GM19397 (cell line): ENCODE results near the gene SEC61A1.
A peak's percentile ranks its signal among the peaks of the same experiment; 100 is the strongest.

Experiments used
- ATAC-seq: cut with Tn5 transposase; IDR thresholded peaks from one replicate; pipeline ENCODE4 v1.9.1; 2021; ENCODE audit warnings: mild to moderate bottlenecking, moderate library complexity; ENCODE audit not compliant: unreplicated experiment

Gene SEC61A1

DNA sequence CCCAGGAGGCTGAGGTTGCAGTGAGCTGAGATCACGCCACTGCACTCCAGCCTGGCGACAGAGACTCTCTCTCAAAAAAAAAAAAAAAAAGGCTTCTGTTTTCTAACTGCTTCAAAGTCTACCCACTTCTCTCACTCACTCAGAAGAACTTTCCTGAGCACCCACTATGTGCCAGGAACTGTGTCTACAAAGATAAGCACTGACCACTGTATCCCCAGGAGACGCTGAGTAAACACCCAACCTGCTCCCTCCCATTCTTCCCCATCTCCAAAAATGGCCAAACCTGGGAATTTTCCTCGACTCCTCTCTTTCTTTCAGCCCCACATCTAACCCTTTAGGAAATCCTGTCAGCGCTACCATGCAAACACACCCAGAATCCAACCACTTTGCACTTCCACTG lies 58.9 kb downstream of the SEC61A1 start:
- ATAC-seq = no peak

DNA sequence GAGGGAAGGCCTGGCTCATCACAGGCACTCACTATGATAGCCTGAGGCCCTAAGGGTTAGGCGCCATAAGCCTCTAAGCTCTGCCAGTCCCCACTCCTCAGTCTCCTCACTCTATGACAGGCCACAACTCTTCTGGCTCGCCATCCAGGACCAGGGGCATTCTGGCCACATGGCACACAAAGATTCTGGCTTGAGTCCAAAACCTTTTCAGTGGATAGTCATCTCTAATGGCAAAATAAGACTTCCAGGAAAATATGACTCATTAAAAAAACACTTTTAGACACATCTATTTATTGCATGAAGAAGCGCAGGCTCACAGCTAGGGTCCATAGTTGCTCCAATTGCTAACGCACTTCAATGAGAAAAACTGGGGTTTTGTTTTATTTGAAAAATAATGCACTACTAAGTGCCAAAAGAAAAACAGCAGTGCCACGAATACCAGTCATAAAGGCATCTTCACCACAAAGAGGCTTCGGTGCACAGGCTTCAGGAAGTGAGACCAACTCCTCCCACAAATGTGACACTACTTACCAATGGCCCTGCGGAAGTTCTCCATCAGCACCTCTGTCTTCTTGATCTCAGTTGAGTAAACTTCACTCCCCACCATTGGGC lies 60.2 kb downstream of the SEC61A1 start:
- no peak for ATAC-seq

DNA sequence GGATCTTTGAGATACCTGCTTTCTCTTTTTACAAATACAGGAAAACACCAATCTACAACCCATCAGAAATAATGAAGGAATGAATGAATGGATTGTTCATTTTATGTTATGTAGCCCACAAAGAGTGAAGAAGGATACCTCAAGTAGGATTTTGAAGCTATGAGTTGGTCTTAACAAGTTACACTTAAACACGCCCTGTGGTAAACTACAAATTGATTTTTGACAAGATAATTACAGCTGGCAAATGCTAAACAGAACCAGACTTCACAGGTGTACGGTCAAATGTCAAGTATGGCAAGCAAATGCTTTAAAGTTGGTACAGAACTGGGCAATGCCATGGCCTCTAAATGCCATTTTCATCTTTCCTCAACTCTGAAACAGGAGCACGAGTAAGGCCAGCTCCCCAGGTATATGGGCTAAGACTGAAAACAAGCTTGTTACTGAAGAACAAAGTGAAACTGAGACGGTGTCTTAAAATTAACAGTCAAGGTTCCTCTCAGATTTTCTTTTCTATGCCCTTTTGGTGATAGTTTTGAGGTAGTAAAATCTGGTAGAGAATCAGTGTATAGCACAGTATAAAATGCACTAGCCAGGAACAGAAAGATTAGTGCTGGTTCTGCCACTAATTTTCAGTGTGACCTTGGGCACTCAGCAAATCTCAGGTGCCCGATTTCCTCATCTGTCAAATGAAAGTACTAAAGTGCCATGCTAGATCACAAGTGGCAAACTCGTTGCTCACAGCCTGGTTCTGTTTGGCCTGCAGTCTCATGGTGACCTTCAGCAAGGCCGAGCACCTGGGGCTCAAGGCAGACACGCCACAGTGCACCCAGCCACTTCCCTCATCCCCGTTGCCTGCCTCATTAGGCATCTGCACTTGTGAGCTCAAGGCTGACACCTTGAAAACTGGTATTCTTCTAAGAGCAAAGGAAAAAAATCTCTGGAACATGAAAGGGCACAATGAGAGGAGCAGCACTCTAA lies 61.9 kb downstream of the SEC61A1 start:
- ATAC-seq = peak; percentile 71
